SIG-M5 (cell line): Measurements from ENCODE around the gene POLN.
"Not testable (repeated sequence)": the region's sequence is repeated elsewhere in the genome, so short reads cannot be mapped to it uniquely, and the experiment has no call there.

Source experiments
- DNase-seq: peaks from one replicate; lab custom pipeline; 2025; lab: John Stamatoyannopoulos, UW

The POLN gene

GRCh38 chr4:2163311-2163821 lies 78.6 kb downstream of the POLN start:
- DNase-seq, result no peak

- not testable (repeated sequence) for DNase-seq
Observed at GRCh38 chr4:2161092-2161703, 80.7 kb downstream of the POLN start.

GRCh38 chr4:2159931-2160330 lies 82.0 kb downstream of the POLN start:
- DNase-seq, result no peak

- no peak for DNase-seq
Observed at GRCh38 chr4:2155246-2155645, 86.7 kb downstream of the POLN start.

DNA sequence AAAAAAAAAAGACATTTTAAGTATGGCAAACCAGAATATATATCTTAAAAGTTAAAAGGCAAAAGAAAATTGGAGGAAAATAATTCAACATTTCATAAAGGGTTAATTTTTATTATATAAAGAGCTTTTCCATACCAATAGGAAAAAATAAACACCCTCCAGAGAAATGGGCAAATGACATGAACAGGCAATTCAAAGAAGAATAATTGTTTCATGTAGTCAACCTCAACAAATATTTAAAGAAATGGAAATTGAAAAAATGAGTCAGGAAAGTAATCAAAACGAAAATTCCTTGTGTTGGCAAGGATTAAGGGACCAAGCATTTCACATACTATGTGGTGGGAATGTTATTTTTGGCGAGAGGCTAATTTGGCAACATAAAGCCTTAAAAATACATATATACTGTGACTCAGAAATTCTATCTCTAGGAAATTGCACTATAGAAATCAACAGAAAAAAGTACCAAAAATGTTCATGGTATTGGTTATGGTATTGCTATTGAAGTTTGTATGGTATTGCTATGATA lies 87.6 kb downstream of the POLN start:
- DNase-seq, result no peak

DNA sequence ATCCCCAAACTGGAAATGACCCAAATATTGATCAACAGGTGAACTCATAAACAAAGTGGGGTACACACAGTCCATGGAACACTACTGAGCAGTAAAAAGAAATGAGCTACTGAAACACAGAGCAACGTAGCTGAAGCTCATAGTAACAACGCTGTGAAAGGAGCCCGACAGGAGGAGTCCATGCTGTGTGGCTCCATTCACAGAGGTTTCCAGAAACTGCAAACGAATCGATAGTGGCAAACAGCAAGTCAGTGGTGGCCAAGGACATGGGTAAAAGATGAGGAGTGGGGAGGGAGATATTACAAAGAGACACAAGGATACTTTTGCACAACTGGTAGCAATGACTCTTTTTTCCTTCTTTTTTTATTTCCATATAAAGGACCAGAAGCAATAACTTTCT lies 90.4 kb downstream of the POLN start:
- no peak for DNase-seq

GRCh38 chr4:2150076-2150475 lies 91.8 kb downstream of the POLN start:
- no peak for DNase-seq

- DNase-seq, result no peak
Observed at GRCh38 chr4:2142630-2143427, 99.1 kb downstream of the POLN start.

GRCh38 chr4:2141762-2142451 lies 100.0 kb downstream of the POLN start:
- no peak for DNase-seq

DNA sequence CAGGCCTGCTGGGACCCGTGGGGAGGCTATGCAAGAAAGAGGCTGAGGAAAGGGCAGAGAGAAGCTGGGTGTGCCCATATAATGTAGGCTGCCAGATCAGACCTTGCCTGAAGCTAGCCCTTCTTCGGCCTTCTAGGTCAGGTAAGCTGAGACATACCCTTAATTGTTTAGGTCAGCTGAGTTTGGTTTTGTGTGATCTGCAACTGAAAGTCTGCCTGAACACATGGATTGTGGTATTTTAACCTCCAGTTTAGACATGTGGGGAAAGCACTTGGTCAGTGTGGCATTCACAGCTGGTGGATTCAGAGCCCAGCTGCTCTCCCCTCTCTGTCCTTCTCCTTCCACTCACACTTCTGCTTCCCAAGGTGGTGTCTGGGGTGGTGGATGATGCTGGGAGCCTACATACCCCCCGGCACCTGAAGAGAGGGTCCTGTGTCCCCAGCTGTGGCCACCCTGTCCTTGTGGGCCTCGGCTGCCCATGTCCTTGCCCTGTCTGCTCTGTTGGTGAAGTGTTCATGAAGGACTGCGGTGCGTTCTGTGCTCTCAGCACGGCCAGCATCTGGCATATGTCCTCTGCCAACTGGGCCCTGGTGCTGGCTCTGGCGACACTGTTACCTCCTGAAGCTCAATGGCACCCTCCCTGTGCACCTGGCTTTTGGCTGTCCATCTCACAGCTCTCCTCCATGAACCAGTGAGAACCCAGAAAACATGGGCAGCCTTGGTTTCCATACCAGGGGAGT lies 100.7 kb downstream of the POLN start:
- no peak for DNase-seq

GRCh38 chr4:2138846-2139500 lies 102.9 kb downstream of the POLN start:
- DNase-seq, result no peak

DNA sequence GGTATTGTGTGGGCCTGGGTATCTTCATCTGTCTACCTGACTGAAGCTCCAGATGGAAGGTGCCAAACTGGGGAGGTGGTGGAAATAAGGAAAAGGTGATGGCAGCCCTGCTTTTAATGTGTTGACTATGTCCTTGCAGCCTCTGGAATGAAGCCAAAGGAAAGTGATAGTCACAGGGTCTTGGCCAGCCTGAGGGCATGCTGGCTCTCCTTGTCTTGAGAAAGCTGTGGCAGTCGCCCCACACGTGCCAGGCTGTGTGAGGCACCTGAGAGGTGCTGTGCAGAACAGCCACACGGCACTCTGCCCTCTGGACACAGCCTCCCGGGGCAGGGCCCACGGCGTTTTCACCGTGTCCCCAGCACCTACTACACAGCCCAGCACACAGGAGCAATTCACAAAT lies 105.2 kb downstream of the POLN start:
- no peak for DNase-seq

GRCh38 chr4:2135083-2135482 lies 106.8 kb downstream of the POLN start:
- DNase-seq, result no peak

GRCh38 chr4:2132438-2132837 lies 109.5 kb downstream of the POLN start:
- DNase-seq, result no peak

DNA sequence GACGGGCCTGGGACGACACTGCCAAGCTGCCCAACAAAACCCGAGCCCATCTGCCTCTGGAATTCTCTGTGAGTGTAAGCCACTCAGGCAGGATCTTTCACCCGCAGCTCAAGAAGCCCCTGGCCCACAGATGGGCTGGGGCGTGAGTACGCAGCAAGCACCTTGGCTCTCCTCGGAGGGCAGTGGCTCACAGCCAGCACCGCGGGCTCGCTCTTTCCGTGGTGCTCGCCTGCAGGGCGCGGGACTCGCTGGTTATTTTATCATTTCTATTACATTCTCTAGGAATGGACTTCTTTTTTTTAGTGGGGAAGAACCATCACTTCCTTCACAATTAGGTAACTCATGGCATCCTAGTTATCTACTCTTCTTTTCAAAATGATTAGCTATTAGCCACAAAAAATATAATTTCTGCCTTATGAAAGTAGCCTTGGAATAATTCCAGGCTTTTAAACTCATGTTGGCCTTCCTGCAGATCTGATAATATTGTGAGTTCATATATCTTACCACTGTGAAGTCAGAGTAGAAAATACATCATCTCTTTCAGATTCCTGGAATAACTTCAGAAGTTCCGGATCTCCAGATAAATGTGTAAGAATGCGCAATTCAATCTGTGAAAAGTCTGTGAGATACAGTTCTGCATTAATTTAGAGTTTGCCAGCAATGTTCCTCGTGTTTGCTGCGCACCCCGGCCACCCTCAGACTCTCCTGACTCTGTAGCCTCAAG lies 114.2 kb downstream of the POLN start:
- DNase-seq, result no peak

- DNase-seq, result no peak
Observed at GRCh38 chr4:2126309-2127043, 115.4 kb downstream of the POLN start.

GRCh38 chr4:2125831-2126230 lies 116.1 kb downstream of the POLN start:
- no peak for DNase-seq

GRCh38 chr4:2125023-2125422 lies 116.9 kb downstream of the POLN start:
- DNase-seq, result no peak

- no peak for DNase-seq
Observed at GRCh38 chr4:2116687-2117400, 125.1 kb downstream of the POLN start.
